ENCODE data around the gene LMNTD1. TPM values are rescaled to one million over a fixed set of nuclear protein-coding genes. Genes with fewer than 3 reads are reported as not detected.

The LMNTD1 gene
- total and polyA plus RNA-seq, 9 of the 15 experiments (the other 6 are each of a cell fraction or from before 2014, with no cell fraction given): not detected

- no peak for TF ChIP-seq ZNF589 (CRISPR knock-in tag; IDR thresholded peaks at IDR 0.05; ENCODE audit: low read depth)
Observed at GRCh38 chr12:25558586-25558985, 5.5 kb upstream of the LMNTD1 start (continued).

GRCh38 chr12:25557830-25558436 lies 4.8 kb upstream of the LMNTD1 start:
- FAIRE-seq: no peak
- H3K9ac ChIP-seq (ENCODE audit: insufficient read depth in 1 of 2, low read depth in 2 of 2, low read length in 2 of 2): no peak overlapping the region
- ChIA-PET CTCF (ENCODE audit: low intra/inter-chr PET ratio) (interaction anchor here (0.7 kb wide), 1 partner anchor 119 kb away, joined by 3 read pairs; no protein-coding TSS in a partner anchor), POLR2A (interaction anchor here (0.6 kb wide), 1 partner anchor 61 kb away, joined by 3 read pairs; no protein-coding TSS in a partner anchor)
- H3K27ac ChIP-seq (ENCODE audit: extremely low read depth, low read depth, low read length): no peak overlapping the region
- no peak overlapping the region for H3K4me2 ChIP-seq (ENCODE audit: insufficient read depth, low read length)
- no peaks in the 10 kb centered on the region for H3K36me3 ChIP-seq (ENCODE audit: control insufficient read depth, insufficient read depth, low read length)
- H3K27me3 ChIP-seq (ENCODE audit: control insufficient read depth in 2 of 2, insufficient read depth in 2 of 2, low read length in 2 of 2): no peaks in the 10 kb centered on the region
- H3K4me3 ChIP-seq: no peak overlapping the region
- in situ Hi-C loops (cut with MboI): no loop called here
- H3K4me1 ChIP-seq (replicated peaks in 1 of 2; ENCODE audit: control insufficient read depth in 2 of 2, insufficient read depth in 2 of 2, low read length in 2 of 2): no peaks in the 10 kb centered on the region
- no peak for ATAC-seq
- WGBS (ENCODE audit: insufficient coverage, low coverage, missing lambda C conversion rate): 2% methylated on average over 2 of the region's 2 CpGs
- intact Hi-C loops (cut with micrococcal nuclease): loop anchor here (10.0 kb wide), 1 partner anchor 113 kb away; no protein-coding TSS in a partner anchor
- no peaks in the 10 kb centered on the region for H3K79me2 ChIP-seq (ENCODE audit: control insufficient read depth, insufficient read depth, low read length)
- H3K9me3 ChIP-seq (replicated peaks; ENCODE audit: control insufficient read depth, insufficient read depth, low read depth, low read length): no peaks in the 10 kb centered on the region
- no peaks in the 10 kb centered on the region for H3K9me1 ChIP-seq (ENCODE audit: control insufficient read depth, insufficient read depth, low read length)
- no TSS peak for BruUV-seq (replicated peaks)
- peak; percentile 13 to 44 (median 20) for DNase-seq (ENCODE audit: extremely low read depth in 1 of 4, low spot score in 3 of 4)
- no peak overlapping the region for H2AFZ ChIP-seq (ENCODE audit: low read depth, low read length)
- no peaks in the 10 kb centered on the region for H4K20me1 ChIP-seq (replicated peaks; ENCODE audit: control insufficient read depth, insufficient read depth, low read length)
- peak; percentile 44 to 66 for TF ChIP-seq RAD21 (CRISPR knock-in tag; conservative IDR thresholded peaks at IDR 0.05 in 1 of 2, IDR thresholded peaks at IDR 0.05 in 1 of 2)
- TF ChIP-seq ZNF764 (CRISPR knock-in tag; IDR thresholded peaks at IDR 0.05; ENCODE audit: low read depth): no peak
- no peak for TF ChIP-seq HES1 (IDR thresholded peaks at IDR 0.05; ENCODE audit: low read depth)
- peak; percentile 21 to 60 (median 42); a peak in 3 of 6 replicates for TF ChIP-seq CTCF (IDR thresholded peaks at IDR 0.05 in 2 of 3, conservative IDR thresholded peaks at IDR 0.05 in 1 of 3; ENCODE audit: insufficient read depth in 2 of 3, low read depth in 1 of 3, low read length in 3 of 3)
- TF ChIP-seq ZBTB33 (CRISPR knock-in tag; IDR thresholded peaks at IDR 0.05): no peak

Measured in K562 (cell line).